NCI-H526 (cell line): ENCODE measurements around the gene CCDC182.
A peak's percentile ranks its signal among the peaks of the same experiment; 100 is the strongest.

Source experiments
- DNase-seq, 2 experiments: peaks; one replicate each; lab custom pipeline; 2025; lab: John Stamatoyannopoulos, UW

The CCDC182 gene

GRCh38 chr17:57697891-57698711 is 47.0 kb downstream of the CCDC182 start:
- DNase-seq, result peak; percentile 57 to 60

GRCh38 chr17:57697197-57697596 is 47.9 kb downstream of the CCDC182 start:
- no peak for DNase-seq

GRCh38 chr17:57696050-57696449 is 49.0 kb downstream of the CCDC182 start:
- DNase-seq, result no peak
